ENCODE measurements around the gene CTDNEP1. TPM values are rescaled to one million over a fixed set of nuclear protein-coding genes. Genes with fewer than 3 reads are reported as not detected.

CTDNEP1 gene
- total and polyA plus RNA-seq, 8 donors = 23.9 to 85.1 (median 73.9) TPM

DNA sequence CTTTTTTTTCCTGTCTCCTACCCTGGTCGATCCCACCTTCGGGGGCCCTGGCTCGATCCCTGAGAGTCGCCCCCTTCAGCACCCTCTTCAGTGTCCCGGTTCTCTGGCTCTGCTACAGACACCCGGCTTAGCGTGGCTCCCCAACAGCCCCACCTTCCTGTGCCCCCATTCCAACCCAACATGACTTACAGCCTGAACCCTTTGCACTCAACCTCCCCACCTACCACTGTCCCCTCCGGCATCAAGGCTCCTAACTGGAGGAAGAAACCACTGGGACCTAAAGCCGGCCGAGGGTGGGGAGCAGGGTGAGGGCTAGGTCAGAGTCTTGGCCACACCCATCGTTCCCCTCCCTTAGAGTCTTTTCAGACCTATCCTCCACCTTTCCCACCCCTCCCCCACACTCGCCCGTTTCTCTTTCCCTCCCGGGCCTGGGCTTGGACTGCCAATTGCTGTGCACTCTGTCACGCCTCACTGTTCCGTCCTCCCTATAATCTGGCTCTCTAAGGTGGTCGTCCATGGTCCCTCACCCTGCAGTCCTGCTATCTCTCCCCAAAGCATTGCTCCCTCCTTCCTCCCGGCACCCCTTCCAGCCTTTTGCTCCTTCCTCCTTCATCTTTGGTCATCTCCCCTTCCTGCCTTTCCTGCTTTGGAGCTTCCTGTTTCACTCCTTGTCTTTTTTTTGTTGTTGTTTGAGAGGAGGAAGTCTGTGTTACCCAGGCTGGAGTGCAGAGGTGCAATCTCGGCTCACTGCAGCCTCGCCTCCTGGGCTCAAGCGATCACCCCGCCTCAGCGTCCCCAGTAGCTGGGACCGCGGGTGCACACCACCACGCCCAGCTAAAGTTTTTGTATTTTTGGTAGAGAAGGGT, 11.6 kb upstream of the CTDNEP1 start:
- peak in 1 of 2 donors; percentile 87 for DNase-seq
- Histone ChIP-seq H3K9me3 (no peaks in the 10 kb centered on the region), H3K4me3 (peak overlapping the region; percentile 41 to 60 (median 46)), H3K27me3 (peaks cover 10 to 71% (median 52%) of the 10 kb centered on the region in 3 donors), H3K4me1 (peaks cover 31 to 51% (median 40%) of the 10 kb centered on the region in 4 donors), H3K36me3 (peaks cover 8 to 20% (median 17%) of the 10 kb centered on the region in 4 donors), H3K27ac (peak overlapping the region in 2 of 5 donors; percentile 1 to 7)
- intact Hi-C loops (cut with DNase I; ENCODE audit: low total_unique reads) = no loop called here
- 5 to 9% (median 7%) methylated on average over 26 of the region's 26 CpGs for WGBS, 5 donors
- no peak for TF ChIP-seq POLR2A (IDR thresholded peaks at IDR 0.05)
- no peak for TF ChIP-seq CTCF (IDR thresholded peaks at IDR 0.05)
- no peak for TF ChIP-seq EP300 (IDR thresholded peaks at IDR 0.05)
- no peak for TF ChIP-seq POLR2AphosphoS5 (IDR thresholded peaks at IDR 0.05)

DNA sequence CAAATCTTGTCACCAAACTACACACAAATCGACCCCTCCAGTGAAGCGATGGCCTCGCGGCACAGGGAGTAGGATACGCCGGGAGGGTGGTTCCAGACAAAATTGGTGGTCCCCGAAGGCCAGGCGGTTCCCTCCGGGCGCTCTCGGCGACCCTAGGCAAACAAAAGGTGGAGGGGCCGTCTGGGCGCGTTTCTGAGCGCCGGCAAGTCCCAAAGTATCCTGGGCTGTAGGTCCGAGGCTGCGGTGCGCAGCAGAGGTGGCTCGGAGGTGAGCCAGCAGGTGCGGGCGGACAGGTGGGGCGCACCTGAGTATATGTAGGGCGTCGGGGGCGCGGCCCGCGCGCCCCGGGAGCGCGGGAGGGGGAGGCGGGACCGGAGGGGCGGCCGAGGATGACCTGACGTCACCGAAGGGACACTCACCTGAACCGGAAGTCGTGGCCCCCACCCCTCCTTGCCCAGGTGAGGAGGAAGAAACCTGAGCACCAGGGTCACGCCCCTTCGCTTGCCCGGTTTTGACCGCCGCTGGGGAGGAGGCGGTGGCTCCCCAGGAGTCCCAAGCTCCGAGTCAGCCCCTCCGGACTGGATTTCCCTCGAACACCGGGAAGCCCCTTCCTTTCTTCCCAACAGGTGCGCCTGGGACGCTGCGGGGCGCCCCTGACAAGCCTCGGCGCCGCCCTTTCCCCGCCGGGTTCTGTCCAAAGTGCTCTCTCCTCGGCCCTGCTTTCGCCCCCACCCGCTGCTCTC, 10.8 kb upstream of the CTDNEP1 start, which contains the start of gene CLDN7:
TSS of gene CLDN7 (minus strand) at position 287 of the 743 bp plus-strand sequence. CDS start 435 bp downstream, outside the sequence.
- DNase-seq = peak; percentile 52 to 95
- Histone ChIP-seq H3K4me3 (peak within 1 kb of the TSS; percentile 41 to 60 (median 46)), H3K9me3 (no peaks in the 10 kb centered on the region), H3K27me3 (peaks cover 10 to 66% (median 47%) of the 10 kb centered on the region in 3 donors), H3K36me3 (peaks cover 13 to 28% (median 25%) of the 10 kb centered on the region in 4 donors), H3K27ac (peak within 1 kb of the TSS; percentile 4 to 73 (median 59)), H3K4me1 (peaks cover 31 to 51% (median 40%) of the 10 kb centered on the region in 4 donors)
- intact Hi-C loops (cut with DNase I; ENCODE audit: low total_unique reads) = no loop called here
- TF ChIP-seq EP300 (IDR thresholded peaks at IDR 0.05) (no peak), CTCF (IDR thresholded peaks at IDR 0.05) (no peak), POLR2AphosphoS5 (IDR thresholded peaks at IDR 0.05) (no peak), POLR2A (IDR thresholded peaks at IDR 0.05) (no peak)
- 5 to 8% (median 6%) methylated on average over 25 to 64 of the region's 64 CpGs for WGBS, 5 donors

- peaks cover 10 to 63% (median 46%) of the 10 kb centered on the region in 3 donors for H3K27me3 ChIP-seq
- WGBS, 5 donors = 4 to 31% (median 10%) methylated on average over 10 to 71 of the region's 71 CpGs
- H3K4me1 ChIP-seq = peaks cover 31 to 51% (median 40%) of the 10 kb centered on the region in 4 donors
- intact Hi-C loops (cut with DNase I; ENCODE audit: low total_unique reads) = no loop called here
- H3K9me3 ChIP-seq = no peaks in the 10 kb centered on the region
- H3K4me3 ChIP-seq = peak overlapping the region; percentile 41 to 60 (median 46)
- H3K36me3 ChIP-seq = peaks cover 15 to 36% (median 33%) of the 10 kb centered on the region in 4 donors
- no peak for TF ChIP-seq EP300 (IDR thresholded peaks at IDR 0.05)
- TF ChIP-seq CTCF (IDR thresholded peaks at IDR 0.05) = no peak
- no peak for TF ChIP-seq POLR2AphosphoS5 (IDR thresholded peaks at IDR 0.05)
- no peak for TF ChIP-seq POLR2A (IDR thresholded peaks at IDR 0.05)
- peak overlapping the region in 4 of 5 donors; percentile 36 to 73 (median 59) for H3K27ac ChIP-seq
- DNase-seq = no peak
Measured at GRCh38 chr17:7261379-7262191, 10.1 kb upstream of the CTDNEP1 start.
